Fibroblast of mammary gland (primary cell): ENCODE results near the gene BCL2L2.

Source experiments
- DNase-seq: peaks from one replicate; pipeline ENCODE4 v3.0.0-alpha.2; 2010; ENCODE audit warnings: low read depth
- H3K4me3 ChIP-seq: 2 replicates; pipeline ENCODE4 v1.5.1; 2011; ENCODE audit warnings: low read depth, mild to moderate bottlenecking, low read length, moderate library complexity; ENCODE audit not compliant: control insufficient read depth
- TF ChIP-seq, protein P1 (sequence below): conservative IDR thresholded peaks from 2 replicates; pipeline ENCODE4 v1.5.1; 2011; ENCODE audit warnings: low read depth, low read length, inconsistent platforms; ENCODE audit not compliant: control insufficient read depth, insufficient read depth

Gene BCL2L2

DNA sequence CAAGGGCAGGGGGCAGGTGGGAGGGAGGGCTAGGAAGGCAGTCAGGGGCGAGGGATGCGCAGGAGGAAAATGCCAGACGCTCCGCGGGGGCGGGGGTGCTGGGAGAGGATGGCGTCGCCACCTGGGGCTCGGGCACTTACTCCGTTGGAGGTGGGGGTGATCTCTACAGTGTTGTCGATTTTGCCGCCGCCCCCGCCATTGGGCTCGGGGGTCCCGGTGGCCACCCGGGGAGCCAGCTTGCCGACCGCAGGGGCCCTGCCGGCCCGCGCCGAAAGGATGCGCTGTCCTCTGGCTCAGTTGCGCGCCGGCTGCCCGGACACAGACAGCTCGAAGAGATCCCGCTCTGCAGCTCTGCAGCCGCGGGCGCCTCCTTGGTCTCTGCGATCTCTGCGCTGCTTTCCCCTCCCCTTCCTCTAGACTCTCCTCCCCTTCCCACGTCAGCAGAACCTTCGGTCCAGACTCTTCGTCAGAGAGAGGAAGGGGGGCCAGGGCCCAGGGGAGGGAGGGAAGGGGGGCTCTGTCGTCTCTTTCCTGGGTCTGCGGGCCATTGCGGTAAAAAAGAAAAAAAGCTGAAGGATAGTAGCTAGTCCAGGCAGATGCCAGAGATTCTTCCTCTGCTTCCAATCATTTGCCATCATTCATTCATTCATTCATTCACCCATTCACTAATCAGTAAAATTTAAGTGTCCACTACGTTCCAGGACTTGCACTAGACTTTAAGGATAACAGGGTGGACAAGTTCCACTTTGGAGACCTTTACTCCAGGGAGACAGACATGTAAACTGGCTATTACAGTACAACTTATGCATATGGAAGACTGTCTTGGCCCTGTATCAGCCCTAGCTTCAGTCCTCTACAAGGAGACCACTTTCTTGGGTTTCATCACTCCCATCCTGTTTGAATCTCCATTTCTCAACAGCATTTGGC is 46.1 kb downstream of the BCL2L2 start, which contains the start of gene SLC22A17:
SLC22A17 (minus strand) TSS at position 382 of the 927 bp plus-strand sequence.
- TF ChIP-seq, protein P1, sequence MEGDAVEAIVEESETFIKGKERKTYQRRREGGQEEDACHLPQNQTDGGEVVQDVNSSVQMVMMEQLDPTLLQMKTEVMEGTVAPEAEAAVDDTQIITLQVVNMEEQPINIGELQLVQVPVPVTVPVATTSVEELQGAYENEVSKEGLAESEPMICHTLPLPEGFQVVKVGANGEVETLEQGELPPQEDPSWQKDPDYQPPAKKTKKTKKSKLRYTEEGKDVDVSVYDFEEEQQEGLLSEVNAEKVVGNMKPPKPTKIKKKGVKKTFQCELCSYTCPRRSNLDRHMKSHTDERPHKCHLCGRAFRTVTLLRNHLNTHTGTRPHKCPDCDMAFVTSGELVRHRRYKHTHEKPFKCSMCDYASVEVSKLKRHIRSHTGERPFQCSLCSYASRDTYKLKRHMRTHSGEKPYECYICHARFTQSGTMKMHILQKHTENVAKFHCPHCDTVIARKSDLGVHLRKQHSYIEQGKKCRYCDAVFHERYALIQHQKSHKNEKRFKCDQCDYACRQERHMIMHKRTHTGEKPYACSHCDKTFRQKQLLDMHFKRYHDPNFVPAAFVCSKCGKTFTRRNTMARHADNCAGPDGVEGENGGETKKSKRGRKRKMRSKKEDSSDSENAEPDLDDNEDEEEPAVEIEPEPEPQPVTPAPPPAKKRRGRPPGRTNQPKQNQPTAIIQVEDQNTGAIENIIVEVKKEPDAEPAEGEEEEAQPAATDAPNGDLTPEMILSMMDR = peak; percentile 20
- peak; percentile 85 for DNase-seq
- H3K4me3 ChIP-seq = peak within 1 kb of the TSS; percentile 61

DNA sequence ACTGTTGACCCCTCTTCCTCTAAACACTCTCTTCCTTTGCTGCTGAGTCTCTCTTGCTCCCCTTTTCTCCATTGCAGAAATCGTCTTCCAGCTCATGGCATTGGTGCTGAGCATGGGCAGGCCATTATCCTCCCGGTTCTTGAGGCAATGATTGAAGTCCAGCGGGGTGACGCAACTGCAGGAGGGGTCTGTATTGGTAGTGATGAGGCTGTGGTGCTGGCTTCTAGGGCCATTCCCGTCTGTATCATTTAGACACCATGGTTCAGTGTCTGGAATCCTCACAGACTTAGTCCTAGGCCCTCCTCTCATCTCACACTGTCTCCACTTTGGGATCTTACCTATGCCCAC is 46.8 kb downstream of the BCL2L2 start:
- TF ChIP-seq, protein P1 = no peak
- DNase-seq = no peak
- no peak overlapping the region for H3K4me3 ChIP-seq

- H3K4me3 ChIP-seq = no peak overlapping the region
- DNase-seq = no peak
- TF ChIP-seq, protein P1 = no peak
Measured at GRCh38 chr14:23354990-23355389, 48.4 kb downstream of the BCL2L2 start.

- TF ChIP-seq, protein P1 = no peak
- no peak for DNase-seq
- no peak overlapping the region for H3K4me3 ChIP-seq
Measured at GRCh38 chr14:23355871-23356435, 49.3 kb downstream of the BCL2L2 start.

DNA sequence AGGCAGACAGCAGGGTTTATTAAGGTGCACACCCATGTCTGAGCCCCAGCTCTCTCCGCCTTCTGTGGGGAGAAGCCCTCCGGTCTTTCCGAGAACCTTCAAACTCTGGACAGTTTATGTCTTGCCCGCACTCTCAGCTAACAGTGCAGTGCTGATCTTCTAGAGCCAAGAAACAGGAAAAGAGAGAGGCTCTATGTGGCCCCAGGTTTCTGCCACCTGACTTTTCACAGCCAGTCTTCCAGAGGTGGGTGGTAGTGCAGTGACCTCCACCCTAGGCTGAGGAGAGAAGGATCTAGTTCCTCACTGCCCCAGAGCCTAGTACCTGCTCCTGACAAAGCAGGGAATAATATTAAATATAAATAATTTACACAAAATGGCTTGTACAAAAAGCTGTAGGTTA is 50.0 kb downstream of the BCL2L2 start:
- TF ChIP-seq, protein P1 = no peak
- DNase-seq = no peak
- no peak overlapping the region for H3K4me3 ChIP-seq

DNA sequence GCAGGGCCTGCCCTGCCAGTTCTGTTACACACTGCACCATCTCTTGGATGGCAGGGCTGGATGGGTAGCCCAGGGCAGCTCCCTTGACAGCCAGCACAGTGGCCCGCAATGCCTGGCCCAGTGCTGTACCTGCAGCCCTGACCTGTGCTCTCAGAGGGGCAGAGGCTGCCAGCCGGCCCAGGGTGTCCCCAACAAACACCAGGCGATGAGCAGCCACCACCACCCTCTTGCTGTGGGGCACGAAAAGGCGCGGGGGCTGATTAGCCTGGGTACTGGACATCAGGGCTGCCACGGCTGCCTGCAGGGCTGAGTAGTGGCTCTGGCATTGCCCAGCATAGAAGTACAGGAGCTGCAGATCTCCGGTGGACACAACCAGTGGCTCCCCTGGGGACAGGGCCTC is 50.6 kb downstream of the BCL2L2 start:
- H3K4me3 ChIP-seq = no peak overlapping the region
- DNase-seq = no peak
- TF ChIP-seq, protein P1 = no peak
